Thoracic aorta (tissue), 2 donors: ENCODE data around the gene FAM186B. TPM values are rescaled to one million over a fixed set of nuclear protein-coding genes. Genes with fewer than 3 reads are reported as not detected.
A peak's percentile ranks its signal among the peaks of the same experiment; 100 is the strongest.

Source experiments
- ATAC-seq: fragments of 150-250 bp; one replicate; pipeline ENCODE4 v1.8.0; 2017; ENCODE audit warnings: low read depth; ENCODE audit not compliant: insufficient number of reproducible peaks, low FRiP score
- DNase-seq: peaks from one replicate; pipeline ENCODE4 v3.0.0-alpha.2; 2020; ENCODE audit warnings: low spot score
- H3K27ac ChIP-seq, 2 donors: fragments of 200-600 bp; sonication (generic); 1 replicate in 1 of 2; 2 replicates in 1 of 2; pipeline ENCODE4 v1.5.1; 2016; ENCODE audit warnings: mild to moderate bottlenecking in 2 of 2, moderate library complexity in 2 of 2
- H3K27me3 ChIP-seq: fragments of 200-600 bp; sonication (generic); replicated peaks from 2 replicates; pipeline ENCODE4 v1.6.0; 2016; ENCODE audit warnings: mild to moderate bottlenecking; ENCODE audit not compliant: insufficient read depth
- H3K36me3 ChIP-seq: fragments of 200-600 bp; sonication (generic); one replicate; pipeline ENCODE4 v1.5.1; 2016
- H3K4me1 ChIP-seq, 2 donors: fragments of 200-600 bp; sonication (generic); 1 replicate in 1 of 2; 2 replicates in 1 of 2; pipeline versions ENCODE4 v1.5.1 to v1.6.0; 2016; ENCODE audit warnings: low read depth in 2 of 2, mild to moderate bottlenecking in 1 of 2; ENCODE audit not compliant: control insufficient read depth in 1 of 2
- H3K4me3 ChIP-seq: fragments of 200-600 bp; sonication (generic); 2 replicates; pipeline ENCODE4 v1.5.1; 2016; ENCODE audit warnings: mild to moderate bottlenecking
- H3K9me3 ChIP-seq: fragments of 200-600 bp; sonication (generic); 2 replicates; pipeline ENCODE4 v1.5.1; 2016
- total RNA-seq, 2 donors: library from RNA; depleted of rRNA; stranded (reverse); fragments of >200 nt; gene quantifications; one replicate each; pipeline versions ENCODE4 v1.1.0 to v1.2.3, GENCODE V29; 2016
- TF ChIP-seq, protein P1 (sequence below): fragments of 200-600 bp; sonication (generic); IDR thresholded peaks from one replicate; pipeline ENCODE4 v1.5.1; 2019; ENCODE audit warnings: antibody characterized with exemption

FAM186B gene
- total RNA-seq, 2 donors from 2014 or later, result 0.42 to 0.54 TPM

DNA sequence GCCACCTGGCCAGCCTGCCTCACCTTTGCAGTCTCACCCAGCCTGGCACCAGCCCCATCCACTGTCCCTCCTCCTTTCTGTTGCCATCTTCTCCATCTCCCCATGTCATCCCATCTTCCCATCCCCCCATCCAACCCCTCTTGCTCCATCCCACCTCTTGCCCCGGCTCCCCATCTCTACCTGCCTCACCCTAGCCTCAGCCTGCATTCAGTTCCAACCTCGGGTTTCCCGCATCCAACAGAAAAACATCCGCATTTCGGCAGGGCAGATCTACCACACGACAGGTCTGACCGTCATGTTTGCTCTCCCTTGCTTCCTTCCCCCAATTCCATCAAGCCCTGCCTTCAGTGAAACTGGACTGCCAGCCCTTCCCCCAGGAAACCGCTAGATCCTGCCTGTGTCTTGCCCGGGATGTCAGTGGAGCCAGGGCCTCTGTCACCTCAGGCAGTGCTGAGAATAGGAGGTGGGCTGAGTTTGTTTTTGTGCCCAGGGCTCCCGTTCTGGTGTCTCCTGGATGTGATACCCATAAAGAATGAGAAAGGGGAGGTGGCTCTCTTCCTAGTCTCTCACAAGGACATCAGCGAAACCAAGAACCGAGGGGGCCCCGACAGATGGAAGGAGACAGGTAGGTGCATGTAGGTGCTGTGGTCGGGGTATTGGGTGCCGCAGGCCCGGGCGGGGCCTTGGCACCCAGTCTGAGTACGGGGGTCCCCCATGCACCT is 64.1 kb downstream of the FAM186B start:
- no peak for ATAC-seq
- H3K4me3 ChIP-seq, result no peak overlapping the region
- H3K9me3 ChIP-seq, result no peaks in the 10 kb centered on the region
- H3K27ac ChIP-seq, result no peak overlapping the region
- DNase-seq, result no peak
- TF ChIP-seq, protein P1, sequence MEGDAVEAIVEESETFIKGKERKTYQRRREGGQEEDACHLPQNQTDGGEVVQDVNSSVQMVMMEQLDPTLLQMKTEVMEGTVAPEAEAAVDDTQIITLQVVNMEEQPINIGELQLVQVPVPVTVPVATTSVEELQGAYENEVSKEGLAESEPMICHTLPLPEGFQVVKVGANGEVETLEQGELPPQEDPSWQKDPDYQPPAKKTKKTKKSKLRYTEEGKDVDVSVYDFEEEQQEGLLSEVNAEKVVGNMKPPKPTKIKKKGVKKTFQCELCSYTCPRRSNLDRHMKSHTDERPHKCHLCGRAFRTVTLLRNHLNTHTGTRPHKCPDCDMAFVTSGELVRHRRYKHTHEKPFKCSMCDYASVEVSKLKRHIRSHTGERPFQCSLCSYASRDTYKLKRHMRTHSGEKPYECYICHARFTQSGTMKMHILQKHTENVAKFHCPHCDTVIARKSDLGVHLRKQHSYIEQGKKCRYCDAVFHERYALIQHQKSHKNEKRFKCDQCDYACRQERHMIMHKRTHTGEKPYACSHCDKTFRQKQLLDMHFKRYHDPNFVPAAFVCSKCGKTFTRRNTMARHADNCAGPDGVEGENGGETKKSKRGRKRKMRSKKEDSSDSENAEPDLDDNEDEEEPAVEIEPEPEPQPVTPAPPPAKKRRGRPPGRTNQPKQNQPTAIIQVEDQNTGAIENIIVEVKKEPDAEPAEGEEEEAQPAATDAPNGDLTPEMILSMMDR, result no peak
- peaks cover 9 to 16% of the 10 kb centered on the region in 2 donors for H3K4me1 ChIP-seq
- peaks cover 9% of the 10 kb centered on the region for H3K27me3 ChIP-seq
- no peaks in the 10 kb centered on the region for H3K36me3 ChIP-seq

DNA sequence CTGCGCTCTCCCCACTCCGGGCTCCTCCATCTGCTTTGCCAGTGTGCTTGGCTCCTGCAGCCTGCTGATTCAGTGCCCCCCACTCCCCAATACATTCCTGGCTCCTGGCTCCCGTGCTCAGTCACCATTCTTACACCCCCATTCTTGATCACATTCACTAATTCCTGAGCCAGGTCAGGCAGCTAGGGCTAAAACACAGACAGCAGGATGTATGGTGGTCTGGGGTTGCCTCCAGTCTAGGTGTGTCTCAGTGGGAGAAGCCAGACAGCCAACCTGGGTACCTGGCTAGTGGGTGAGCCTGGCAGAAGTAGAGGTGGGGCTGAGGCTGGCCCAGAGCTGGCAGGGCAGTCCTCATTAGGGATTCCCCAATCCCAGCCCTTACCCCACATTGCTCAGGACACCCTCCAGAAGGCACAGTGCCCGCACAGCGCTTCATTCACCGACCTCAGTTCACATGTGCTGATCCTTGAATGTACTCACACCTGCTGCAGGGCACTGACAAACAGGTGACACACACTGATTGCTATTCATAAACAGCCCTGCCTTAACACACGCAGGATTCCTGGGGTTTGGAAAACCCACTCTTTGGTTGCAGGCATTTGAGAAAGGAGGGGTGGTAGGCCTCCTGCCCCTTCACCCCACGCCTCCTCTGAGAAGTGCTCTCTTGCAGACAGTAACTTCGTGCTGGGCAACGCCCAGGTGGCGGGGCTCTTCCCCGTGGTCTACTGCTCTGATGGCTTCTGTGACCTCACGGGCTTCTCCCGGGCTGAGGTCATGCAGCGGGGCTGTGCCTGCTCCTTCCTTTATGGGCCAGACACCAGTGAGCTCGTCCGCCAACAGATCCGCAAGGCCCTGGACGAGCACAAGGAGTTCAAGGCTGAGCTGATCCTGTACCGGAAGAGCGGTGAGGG is 65.0 kb downstream of the FAM186B start:
- H3K9me3 ChIP-seq, result no peaks in the 10 kb centered on the region
- no peak overlapping the region for H3K27ac ChIP-seq
- peaks cover 9% of the 10 kb centered on the region for H3K27me3 ChIP-seq
- H3K36me3 ChIP-seq, result no peaks in the 10 kb centered on the region
- TF ChIP-seq, protein P1, result no peak
- no peak for DNase-seq
- ATAC-seq, result no peak
- peaks cover 9 to 16% of the 10 kb centered on the region in 2 donors for H3K4me1 ChIP-seq
- H3K4me3 ChIP-seq, result no peak overlapping the region

DNA sequence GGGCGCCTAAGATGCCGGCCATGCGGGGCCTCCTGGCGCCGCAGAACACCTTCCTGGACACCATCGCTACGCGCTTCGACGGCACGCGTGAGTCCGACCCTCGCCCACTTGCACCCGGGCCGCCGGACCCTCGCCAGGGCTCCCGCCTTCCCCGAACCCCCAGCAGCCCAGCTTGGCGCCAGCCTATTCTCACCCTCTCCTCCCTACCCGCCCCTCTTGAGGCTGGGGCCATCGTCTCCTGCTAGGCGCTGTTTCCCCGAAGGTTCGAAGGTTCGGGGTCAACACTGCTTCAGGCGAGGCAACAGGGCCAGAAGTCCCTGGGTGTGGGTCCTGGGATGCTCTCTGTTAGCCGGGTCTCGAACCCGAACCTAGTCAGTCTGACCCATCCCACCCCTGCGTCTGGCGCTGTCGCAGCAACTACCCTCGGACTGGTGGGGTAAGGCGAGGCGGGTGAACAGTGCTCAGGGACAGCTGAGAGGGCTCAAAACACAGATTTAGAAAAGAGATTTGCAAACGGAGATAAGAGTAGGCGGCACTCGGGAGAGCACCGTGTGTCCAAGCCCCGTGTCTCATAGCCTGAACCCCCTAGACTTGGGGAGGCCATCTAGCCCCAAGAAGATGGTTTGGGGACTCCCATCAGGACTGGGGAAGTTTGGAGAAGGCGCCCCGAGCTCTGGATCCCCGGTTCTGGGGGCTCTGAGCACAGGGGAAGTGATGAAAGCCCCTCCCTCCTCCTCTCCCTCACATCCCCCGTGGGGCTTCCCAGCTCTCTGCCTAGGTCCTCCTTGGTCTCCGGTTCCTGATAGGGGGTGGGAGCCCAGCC is 65.8 kb downstream of the FAM186B start:
- Histone ChIP-seq H3K4me3 (no peak overlapping the region), H3K27me3 (peaks cover 9% of the 10 kb centered on the region), H3K4me1 (peaks cover 9 to 16% of the 10 kb centered on the region in 2 donors), H3K9me3 (no peaks in the 10 kb centered on the region), H3K27ac (no peak overlapping the region), H3K36me3 (no peaks in the 10 kb centered on the region)
- TF ChIP-seq, protein P1, result no peak
- ATAC-seq (no peak), DNase-seq (no peak)

DNA sequence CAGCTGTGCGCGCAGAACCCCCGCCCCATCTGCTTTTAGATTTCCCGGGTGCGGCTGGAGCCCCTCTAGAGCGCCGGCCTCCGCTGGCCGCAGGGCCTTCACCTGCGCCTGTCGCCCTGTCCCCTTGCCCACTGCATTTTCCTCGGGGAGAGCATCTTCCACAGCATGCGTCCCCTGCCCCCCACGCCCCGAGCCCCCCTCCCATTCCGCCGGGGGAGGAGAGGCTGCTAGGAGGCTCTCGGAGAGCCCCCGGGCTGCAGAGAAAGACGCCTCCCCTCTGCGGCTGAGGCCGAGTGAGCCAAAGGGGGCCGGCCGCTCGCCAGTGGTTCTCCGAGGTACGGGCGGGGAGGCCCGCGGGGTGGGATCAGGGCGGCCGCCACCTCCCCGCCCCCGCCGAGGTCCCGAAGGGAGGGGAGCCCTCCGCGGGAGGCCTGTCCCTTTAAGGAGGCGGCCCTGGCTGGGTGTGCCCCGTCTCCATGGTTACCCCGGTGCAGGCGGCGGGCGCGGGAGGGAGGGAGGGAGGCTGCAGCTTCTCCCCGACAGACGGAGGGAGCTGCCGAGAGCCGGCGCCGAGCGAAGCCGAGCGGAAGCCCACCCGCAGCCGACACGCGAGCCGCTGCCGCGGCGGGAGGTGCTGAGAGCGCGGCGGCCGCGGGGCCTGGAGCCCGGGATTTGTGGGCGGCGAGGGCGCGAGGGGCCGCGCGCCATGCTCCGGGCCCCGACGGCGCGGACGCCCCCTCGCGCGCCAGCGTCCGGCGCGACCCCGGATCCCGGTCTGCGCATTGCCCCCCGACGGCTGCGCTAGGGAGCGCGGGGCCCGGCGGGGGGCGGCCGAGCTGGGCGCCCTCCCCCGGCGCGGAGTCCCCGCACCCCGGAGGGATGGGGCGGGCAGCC is 66.7 kb downstream of the FAM186B start, which contains the start of gene KCNH3:
KCNH3 (plus strand) TSS at position 521 of the 894 bp plus-strand sequence. CDS start 387 bp downstream, outside the sequence.
- TF ChIP-seq, protein P1, result no peak
- Histone ChIP-seq H3K27me3 (peaks cover 9% of the 10 kb centered on the region), H3K4me3 (peak within 1 kb of the TSS; percentile 73), H3K36me3 (no peaks in the 10 kb centered on the region), H3K27ac (no peak within 1 kb of the TSS), H3K4me1 (peaks cover 9 to 16% of the 10 kb centered on the region in 2 donors), H3K9me3 (no peaks in the 10 kb centered on the region)
- ATAC-seq (no peak), DNase-seq (peak; percentile 27)
